Peyer's patch (tissue), 4 donors: ENCODE data around the gene GYPA.

Source experiments
- POLR2A ChIP-seq, 2 donors: fragments of 450-650 bp; IDR thresholded peaks; one replicate each; pipeline ENCODE4 v1.5.1; 2017; ENCODE audit warnings: antibody characterized with exemption in 2 of 2, mild to moderate bottlenecking in 2 of 2, moderate library complexity in 2 of 2
- TF ChIP-seq, protein P1 (sequence below), 6 experiments: fragments of 450-650 bp in 4 of 6; fragments of 200-600 bp in 2 of 6; sonication (generic) in 1 of 6; IDR thresholded peaks; one replicate each; pipeline ENCODE4 v1.5.1; 2017 to 2019; ENCODE audit warnings: antibody characterized with exemption in 6 of 6, mild to moderate bottlenecking in 3 of 6, moderate library complexity in 1 of 6

DNA sequence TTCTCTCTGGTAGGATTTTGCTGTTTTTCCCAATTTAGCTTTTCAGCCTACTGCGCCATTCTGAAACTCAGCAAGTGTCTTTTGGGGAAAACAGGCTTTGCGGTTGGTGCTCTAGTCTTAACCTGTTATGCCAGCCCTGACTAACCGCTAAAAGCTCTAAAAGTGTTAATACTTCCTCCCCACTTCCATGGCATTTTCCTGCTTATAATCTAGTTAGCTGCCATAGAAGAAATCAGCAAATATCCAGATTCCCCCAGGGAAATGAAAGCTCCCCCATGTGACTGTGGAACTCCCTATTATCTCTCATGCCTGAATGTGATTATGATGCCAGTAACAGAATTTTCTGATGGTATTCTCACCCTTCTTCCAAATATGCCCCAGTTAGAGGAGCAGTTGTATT is 28.7 kb upstream of the GYPA start:
- TF ChIP-seq, protein P1, sequence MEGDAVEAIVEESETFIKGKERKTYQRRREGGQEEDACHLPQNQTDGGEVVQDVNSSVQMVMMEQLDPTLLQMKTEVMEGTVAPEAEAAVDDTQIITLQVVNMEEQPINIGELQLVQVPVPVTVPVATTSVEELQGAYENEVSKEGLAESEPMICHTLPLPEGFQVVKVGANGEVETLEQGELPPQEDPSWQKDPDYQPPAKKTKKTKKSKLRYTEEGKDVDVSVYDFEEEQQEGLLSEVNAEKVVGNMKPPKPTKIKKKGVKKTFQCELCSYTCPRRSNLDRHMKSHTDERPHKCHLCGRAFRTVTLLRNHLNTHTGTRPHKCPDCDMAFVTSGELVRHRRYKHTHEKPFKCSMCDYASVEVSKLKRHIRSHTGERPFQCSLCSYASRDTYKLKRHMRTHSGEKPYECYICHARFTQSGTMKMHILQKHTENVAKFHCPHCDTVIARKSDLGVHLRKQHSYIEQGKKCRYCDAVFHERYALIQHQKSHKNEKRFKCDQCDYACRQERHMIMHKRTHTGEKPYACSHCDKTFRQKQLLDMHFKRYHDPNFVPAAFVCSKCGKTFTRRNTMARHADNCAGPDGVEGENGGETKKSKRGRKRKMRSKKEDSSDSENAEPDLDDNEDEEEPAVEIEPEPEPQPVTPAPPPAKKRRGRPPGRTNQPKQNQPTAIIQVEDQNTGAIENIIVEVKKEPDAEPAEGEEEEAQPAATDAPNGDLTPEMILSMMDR (IDR thresholded peaks at IDR 0.05) = no peak
- TF ChIP-seq POLR2A (IDR thresholded peaks at IDR 0.05) = no peak
